GM23248 (cell line): ENCODE data around the gene ZNF19.

ENCODE experiments used
- EZH2 ChIP-seq: fragments of 200-600 bp; sonication (generic); IDR thresholded peaks from 2 replicates; pipeline ENCODE4 v1.6.1; 2018; ENCODE audit warnings: antibody characterized with exemption, mild to moderate bottlenecking; ENCODE audit not compliant: insufficient read depth, poor library complexity, severe bottlenecking
- EZH2phosphoT487 ChIP-seq: fragments of 200-600 bp; sonication (generic); IDR thresholded peaks from 2 replicates; pipeline ENCODE4 v1.6.1; 2018; ENCODE audit warnings: antibody characterized with exemption, moderate library complexity, mild to moderate bottlenecking, low read depth; ENCODE audit not compliant: insufficient read depth

GRCh38 chr16:71426880-71427615 lies 62.1 kb downstream of the ZNF19 start:
- TF ChIP-seq EZH2 (no peak), EZH2phosphoT487 (no peak)
